ENCODE results near the gene TBC1D17. TPM values are rescaled to one million over a fixed set of nuclear protein-coding genes. Genes with fewer than 3 reads are reported as not detected.

Gene TBC1D17
- polyA plus RNA-seq, 2 of the 4 experiments (the other 2 are of a cell fraction) = 12.3 to 41.5 TPM

DNA sequence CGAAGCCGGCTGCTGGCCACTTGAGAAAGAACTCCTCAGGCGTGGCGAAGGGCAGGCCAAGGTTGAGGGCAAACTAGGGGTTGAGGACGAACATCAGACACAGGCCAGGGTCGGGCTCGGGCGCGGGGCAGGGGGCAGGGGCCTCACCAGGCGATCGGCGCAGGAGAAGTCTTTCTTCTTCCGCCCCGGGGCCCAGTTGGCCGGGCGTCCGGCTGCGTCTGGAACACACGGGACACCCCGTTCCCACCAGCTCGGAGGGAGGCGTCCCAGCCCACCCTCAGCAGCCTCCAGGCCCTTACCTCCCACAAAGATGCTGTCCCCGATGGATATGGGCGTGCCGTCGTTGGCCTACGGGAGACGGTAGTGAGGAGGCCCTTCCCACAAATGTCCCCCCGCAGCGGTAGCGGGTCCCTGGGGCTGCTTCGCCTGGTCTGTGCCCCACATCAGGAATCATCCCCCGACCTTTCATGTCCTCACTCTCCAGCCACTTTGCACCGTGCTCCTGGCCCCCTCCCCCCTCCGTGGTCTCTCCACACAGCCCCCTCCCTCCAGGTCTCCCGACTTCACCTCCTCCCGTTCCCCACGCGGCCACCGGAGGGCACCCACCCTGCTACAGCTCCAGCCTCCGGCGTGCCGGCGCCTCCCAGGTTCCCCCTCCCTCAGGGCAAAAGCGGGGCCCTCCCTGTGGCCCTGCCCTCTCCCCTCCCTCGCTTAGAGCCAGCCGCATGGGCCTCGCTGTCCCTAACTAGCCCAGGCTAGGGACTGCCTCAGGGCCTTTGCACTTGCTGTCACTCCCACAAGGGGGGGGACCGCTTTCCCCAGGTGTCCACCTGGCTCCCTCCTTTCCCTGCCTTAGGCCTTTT is 14.9 kb upstream of the TBC1D17 start:
- H3K4me2 ChIP-seq = no peak overlapping the region
- no peak overlapping the region for H3K27ac ChIP-seq
- ChIA-PET CTCF (interaction anchor here (0.9 to 1.9 kb wide), 7 partner anchors 8 to 274 kb away, joined by 3 to 7 read pairs (median 6); no protein-coding TSS in a partner anchor), POLR2A (interaction anchor here (0.6 to 0.8 kb wide), 2 partner anchors 11 to 188 kb away, joined by 3 to 5 read pairs; partner anchors contain the start of gene PTOV1)
- ATAC-seq (no peak), FAIRE-seq (no peak), DNase-seq (ENCODE audit: low read depth in 1 of 2, low spot score in 1 of 2) (no peak)
- no peak for TF ChIP-seq HOXA7 (CRISPR knock-in tag; IDR thresholded peaks at IDR 0.05)
- no peak for TF ChIP-seq BHLHE40 (IDR thresholded peaks at IDR 0.05; ENCODE audit: low read depth, low read length)
- TF ChIP-seq SREBF2 (IDR thresholded peaks at IDR 0.05) = no peak
- TF ChIP-seq MAZ (IDR thresholded peaks at IDR 0.05; ENCODE audit: borderline replicate concordance, low read depth, low read length) = no peak
- TF ChIP-seq, protein P1, sequence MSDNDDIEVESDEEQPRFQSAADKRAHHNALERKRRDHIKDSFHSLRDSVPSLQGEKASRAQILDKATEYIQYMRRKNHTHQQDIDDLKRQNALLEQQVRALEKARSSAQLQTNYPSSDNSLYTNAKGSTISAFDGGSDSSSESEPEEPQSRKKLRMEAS (IDR thresholded peaks at IDR 0.05) = 0 out of 2 replicates have a peak, but pooled peaks have one; percentile 35
- peak; percentile 26; the same call in 1 of the 3 replicates for TF ChIP-seq SMC3 (IDR thresholded peaks at IDR 0.05)
- TF ChIP-seq CBX2 (IDR thresholded peaks at IDR 0.05; ENCODE audit: borderline replicate concordance, low read depth) = no peak
- TF ChIP-seq CTCF (IDR thresholded peaks at IDR 0.05) = peak; percentile 44
- peak in 1 of 2 experiments; percentile 12; a peak in 1 of 5 replicates for TF ChIP-seq RAD21 (conservative IDR thresholded peaks at IDR 0.05 in 1 of 2, IDR thresholded peaks at IDR 0.05 in 1 of 2)
- no peaks in the 10 kb centered on the region for H3K9me3 ChIP-seq
- H3K4me3 ChIP-seq = no peak overlapping the region
- peaks cover 47% of the 10 kb centered on the region for H3K4me1 ChIP-seq
- WGBS (ENCODE audit: missing lambda C conversion rate) = 83% methylated on average over 47 of the region's 49 CpGs

DNA sequence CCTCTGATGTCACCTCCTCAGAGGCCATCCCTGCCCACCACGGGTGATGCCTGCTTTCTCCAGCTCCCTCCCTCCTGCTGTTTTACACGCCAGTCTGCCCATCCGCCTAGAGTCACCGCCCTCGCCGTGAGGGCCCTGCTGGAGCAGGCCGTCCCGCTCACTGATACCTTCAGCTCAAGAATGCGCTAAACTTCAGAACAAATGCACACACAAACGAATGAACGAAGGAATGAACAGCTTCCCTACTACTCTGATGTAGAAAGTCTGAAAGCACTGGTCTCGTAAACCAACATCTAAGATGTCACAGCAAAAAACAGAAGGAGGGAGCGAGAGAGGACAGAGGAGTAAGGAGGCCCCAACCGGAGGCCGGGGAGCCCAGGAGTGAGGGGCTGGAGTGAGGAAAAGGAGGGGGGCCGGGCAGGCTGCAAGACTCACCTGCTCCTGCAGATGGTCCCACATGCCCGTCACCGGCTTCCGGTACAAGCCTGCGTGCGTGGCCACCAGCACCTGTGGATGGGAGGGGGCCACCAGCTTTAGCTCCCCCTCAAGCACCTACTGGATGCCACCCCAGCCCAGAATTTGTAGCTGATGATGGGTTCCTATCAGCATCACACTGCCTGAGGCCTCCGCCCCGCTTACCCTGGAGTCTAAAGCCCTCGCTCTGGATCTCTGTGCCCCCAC is 14.1 kb upstream of the TBC1D17 start:
- FAIRE-seq (no peak), DNase-seq (ENCODE audit: low read depth in 1 of 2, low spot score in 1 of 2) (no peak)
- peaks cover 51% of the 10 kb centered on the region for H3K4me1 ChIP-seq

More for the DNA sequence above, 14.1 kb upstream of the TBC1D17 start:
- Histone ChIP-seq H3K9me3 (no peaks in the 10 kb centered on the region), H3K4me2 (no peak overlapping the region), H3K27ac (no peak overlapping the region), H3K4me3 (no peak overlapping the region)
- ATAC-seq = no peak
- ChIA-PET POLR2A (interaction anchor here (1.1 kb wide), 1 partner anchor 13 kb away, joined by 3 read pairs; no protein-coding TSS in a partner anchor), CTCF (interaction anchor here (1.1 to 1.9 kb wide), 7 partner anchors 9 to 273 kb away, joined by 3 to 7 read pairs (median 6); no protein-coding TSS in a partner anchor)
- WGBS (ENCODE audit: missing lambda C conversion rate) = 90% methylated on average over 24 of the region's 24 CpGs
- TF ChIP-seq ZC3H11A (IDR thresholded peaks at IDR 0.05) (no peak), SREBF2 (IDR thresholded peaks at IDR 0.05) (no peak), JUNB (IDR thresholded peaks at IDR 0.05) (no peak), SMC3 (IDR thresholded peaks at IDR 0.05) (no peak), ZSCAN20 (CRISPR knock-in tag; IDR thresholded peaks at IDR 0.05) (no peak), CTCF (IDR thresholded peaks at IDR 0.05) (no peak)
- TF ChIP-seq, protein P2, sequence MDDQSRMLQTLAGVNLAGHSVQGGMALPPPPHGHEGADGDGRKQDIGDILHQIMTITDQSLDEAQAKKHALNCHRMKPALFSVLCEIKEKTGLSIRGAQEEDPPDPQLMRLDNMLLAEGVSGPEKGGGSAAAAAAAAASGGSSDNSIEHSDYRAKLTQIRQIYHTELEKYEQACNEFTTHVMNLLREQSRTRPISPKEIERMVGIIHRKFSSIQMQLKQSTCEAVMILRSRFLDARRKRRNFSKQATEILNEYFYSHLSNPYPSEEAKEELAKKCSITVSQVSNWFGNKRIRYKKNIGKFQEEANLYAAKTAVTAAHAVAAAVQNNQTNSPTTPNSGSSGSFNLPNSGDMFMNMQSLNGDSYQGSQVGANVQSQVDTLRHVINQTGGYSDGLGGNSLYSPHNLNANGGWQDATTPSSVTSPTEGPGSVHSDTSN (IDR thresholded peaks at IDR 0.05) = no peak
- TF ChIP-seq, protein P3, sequence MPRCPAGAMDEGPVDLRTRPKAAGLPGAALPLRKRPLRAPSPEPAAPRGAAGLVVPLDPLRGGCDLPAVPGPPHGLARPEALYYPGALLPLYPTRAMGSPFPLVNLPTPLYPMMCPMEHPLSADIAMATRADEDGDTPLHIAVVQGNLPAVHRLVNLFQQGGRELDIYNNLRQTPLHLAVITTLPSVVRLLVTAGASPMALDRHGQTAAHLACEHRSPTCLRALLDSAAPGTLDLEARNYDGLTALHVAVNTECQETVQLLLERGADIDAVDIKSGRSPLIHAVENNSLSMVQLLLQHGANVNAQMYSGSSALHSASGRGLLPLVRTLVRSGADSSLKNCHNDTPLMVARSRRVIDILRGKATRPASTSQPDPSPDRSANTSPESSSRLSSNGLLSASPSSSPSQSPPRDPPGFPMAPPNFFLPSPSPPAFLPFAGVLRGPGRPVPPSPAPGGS (IDR thresholded peaks at IDR 0.05) = no peak

All from A549 (cell line).